Endothelial cell (in vitro differentiated cells): ENCODE data around the gene TPM2. TPM values are rescaled to one million over a fixed set of nuclear protein-coding genes. Genes with fewer than 3 reads are reported as not detected.

ENCODE experiments used
- DNase-seq: peaks from one replicate; pipeline ENCODE4 v3.0.0; 2021; ENCODE audit warnings: low spot score
- H3K27ac Mint-ChIP-seq: one replicate; pipeline ENCODE4 v1.8.0; 2021; ENCODE audit warnings: mixed read lengths, inconsistent platforms; ENCODE audit not compliant: unreplicated experiment
- H3K27me3 Mint-ChIP-seq: one replicate; pipeline ENCODE4 v1.8.0; 2021; ENCODE audit warnings: mild to moderate bottlenecking, moderate library complexity, mixed read lengths, inconsistent platforms; ENCODE audit not compliant: unreplicated experiment
- H3K36me3 Mint-ChIP-seq: one replicate; pipeline ENCODE4 v1.8.0; 2021; ENCODE audit warnings: mild to moderate bottlenecking, low read depth, mixed read lengths, inconsistent platforms; ENCODE audit not compliant: unreplicated experiment
- H3K4me1 Mint-ChIP-seq: one replicate; pipeline ENCODE4 v1.8.0; 2021; ENCODE audit warnings: mild to moderate bottlenecking, mixed read lengths, inconsistent platforms; ENCODE audit not compliant: unreplicated experiment
- H3K4me3 Mint-ChIP-seq: one replicate; pipeline ENCODE4 v1.8.0; 2021; ENCODE audit warnings: mild to moderate bottlenecking, mixed read lengths, inconsistent platforms; ENCODE audit not compliant: unreplicated experiment
- H3K9me3 Mint-ChIP-seq: one replicate; pipeline ENCODE4 v1.8.0; 2021; ENCODE audit warnings: mixed read lengths, inconsistent platforms; ENCODE audit not compliant: unreplicated experiment
- CTCF ChIP-seq: fragments of 200-600 bp; sonication (generic); IDR thresholded peaks from one replicate; pipeline ENCODE4 v1.5.0; 2021; ENCODE audit warnings: antibody characterized with exemption; ENCODE audit not compliant: unreplicated experiment
- total RNA-seq: library from RNA; stranded (reverse); fragmentation: NEBNext Ultra II Directional; extraction: Animal tissue kit (Norgen Biotek cat#: 25700); gene quantifications from one replicate; pipeline ENCODE4 v1.2.1, GENCODE V29; 2021; ENCODE audit not compliant: unreplicated experiment

Gene TPM2
- total RNA-seq, 1 donor from 2014 or later: 173 TPM

DNA sequence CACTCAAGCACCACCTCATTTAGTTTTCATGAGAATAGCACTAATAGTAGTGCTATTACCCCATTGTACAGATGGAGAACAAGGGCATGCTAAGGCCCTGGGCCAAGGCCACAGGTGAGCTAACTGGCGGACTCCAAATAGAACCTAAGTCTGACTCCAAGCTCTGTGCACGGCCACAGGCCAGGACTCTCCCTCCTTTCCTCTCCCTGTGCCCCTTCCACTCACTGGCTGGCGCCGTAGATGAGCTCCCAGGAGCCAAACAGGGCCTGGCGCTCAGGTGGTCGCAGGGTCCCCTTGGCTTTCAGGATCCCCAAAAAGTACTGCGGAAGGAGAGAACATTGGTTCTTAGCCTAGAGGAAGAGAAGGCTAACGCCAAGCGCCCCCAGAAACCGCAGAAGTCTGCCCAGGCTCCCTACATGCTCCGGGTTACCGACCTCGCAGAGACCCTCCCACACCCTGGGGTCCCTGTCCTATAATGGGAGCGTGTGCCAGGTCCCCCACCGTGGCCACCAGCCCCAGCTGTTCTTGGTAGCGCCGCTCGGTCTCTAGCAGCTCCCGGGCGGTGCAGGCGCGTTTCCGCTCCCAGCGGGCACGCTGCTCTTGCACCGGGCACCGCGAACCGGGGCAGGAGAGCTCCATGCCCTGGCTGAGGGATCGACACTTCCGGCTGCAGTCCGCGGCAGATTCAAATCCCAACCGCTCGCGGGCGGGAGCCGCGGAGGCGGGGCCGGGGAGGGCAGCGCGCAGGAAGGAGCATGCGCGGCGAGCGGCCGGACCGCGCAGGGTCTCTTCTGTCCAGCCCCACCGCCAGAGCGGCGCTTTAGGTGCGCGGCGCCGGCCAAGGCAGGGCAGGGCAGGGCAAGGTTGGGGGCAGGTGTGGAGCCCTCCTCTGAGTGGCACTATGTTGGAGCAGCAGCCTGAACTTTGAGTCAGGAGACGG lies 24.9 kb downstream of the TPM2 start, which contains the start of gene ARHGEF39:
TSS of gene ARHGEF39 (minus strand) at position 665 of the 940 bp plus-strand sequence. CDS start at position 639, 26 bp downstream.
- Mint-ChIP-seq H3K4me1 (peaks cover 17% of the 10 kb centered on the region), H3K4me3 (peak within 1 kb of the TSS; percentile 82), H3K27ac (no peak within 1 kb of the TSS), H3K27me3 (peaks cover 21% of the 10 kb centered on the region), H3K36me3 (peaks cover 9% of the 10 kb centered on the region), H3K9me3 (no peaks in the 10 kb centered on the region)
- no peak for TF ChIP-seq CTCF
- DNase-seq: peak; percentile 83

GRCh38 chr9:35662437-35662836 lies 27.3 kb downstream of the TPM2 start:
- Mint-ChIP-seq H3K27me3 (peaks cover 31% of the 10 kb centered on the region), H3K9me3 (no peaks in the 10 kb centered on the region), H3K4me1 (peaks cover 28% of the 10 kb centered on the region), H3K27ac (no peak overlapping the region), H3K4me3 (no peak overlapping the region), H3K36me3 (peaks cover 13% of the 10 kb centered on the region)
- no peak for TF ChIP-seq CTCF
- DNase-seq: no peak

- DNase-seq: no peak
- peaks cover 18% of the 10 kb centered on the region for H3K36me3 Mint-ChIP-seq
- peaks cover 4% of the 10 kb centered on the region for H3K9me3 Mint-ChIP-seq
- H3K4me1 Mint-ChIP-seq: peaks cover 34% of the 10 kb centered on the region
- H3K4me3 Mint-ChIP-seq: peak overlapping the region; percentile 19
- H3K27ac Mint-ChIP-seq: peak overlapping the region; percentile 59
- H3K27me3 Mint-ChIP-seq: peaks cover 36% of the 10 kb centered on the region
- no peak for TF ChIP-seq CTCF
These were observed 27.9 kb downstream of the TPM2 start for GRCh38 chr9:35661756-35662350.

GRCh38 chr9:35660966-35661415 lies 28.7 kb downstream of the TPM2 start:
- Mint-ChIP-seq H3K4me1 (peaks cover 38% of the 10 kb centered on the region), H3K36me3 (peaks cover 18% of the 10 kb centered on the region), H3K27ac (peak overlapping the region; percentile 67), H3K4me3 (peak overlapping the region; percentile 73), H3K27me3 (peaks cover 36% of the 10 kb centered on the region), H3K9me3 (peaks cover 4% of the 10 kb centered on the region)
- no peak for DNase-seq
- TF ChIP-seq CTCF: no peak
